HCT116 (cell line): ENCODE measurements around the gene TRAF3. TPM values are rescaled to one million over a fixed set of nuclear protein-coding genes. Genes with fewer than 3 reads are reported as not detected.

Experiments used
- ATAC-seq: fragments of 200-7000 bp; cut with Tn5 transposase; 2 replicates; pipeline ENCODE4 v1.9.1; 2020; ENCODE audit warnings: mild to moderate bottlenecking, moderate library complexity
- BruUV-seq: library from RNA; stranded (reverse); fragments of 400-500 nt; replicated peaks from 2 replicates; lab custom pipeline; 2021; lab: Mats Ljungman, UMichigan
- CTCF ChIA-PET: fragments of 300-600 bp; sonication (Branson Sonifier 250); formaldehyde crosslinking; loops from one replicate; lab custom pipeline; 2021; ENCODE audit warnings: antibody characterized with exemption; lab: Charles Lee
- POLR2A ChIA-PET: fragments of 300-600, 350-600 bp; sonication (Branson Sonifier 250); formaldehyde crosslinking; loops from one replicate; lab custom pipeline; 2021; ENCODE audit warnings: antibody characterized with exemption; lab: Charles Lee
- RAD21 ChIA-PET, 2 experiments: fragments of 300-600 bp; sonication (Branson Sonifier 250); formaldehyde crosslinking; loops; one replicate each; lab custom pipeline; 2023; ENCODE audit warnings: low total read pairs in 2 of 2; ENCODE audit not compliant: uncharacterized antibody in 2 of 2, unreplicated experiment in 2 of 2, low non-redundant PET in 1 of 2; lab: Charles Lee
- DNase-seq: peaks from one replicate; pipeline ENCODE4 v3.0.0-alpha.2; 2010; ENCODE audit warnings: low read depth, low spot score
- H2AFZ ChIP-seq: fragments of 200-600 bp; shearing (Covaris generic), sonication (generic); 2 replicates; pipeline ENCODE4 v1.6.1; 2017; ENCODE audit warnings: low read depth, mixed run types, mixed read lengths, antibody characterized with exemption, low read length; ENCODE audit not compliant: poor library complexity, severe bottlenecking
- H3K27ac ChIP-seq: 2 replicates; pipeline ENCODE4 v1.5.1; 2012; ENCODE audit warnings: low read depth, low read length
- H3K27me3 ChIP-seq: fragments of 200-600 bp; sonication (generic); 2 replicates; pipeline ENCODE4 v1.6.1; 2016; ENCODE audit warnings: mixed run types, low read length, mixed read lengths; ENCODE audit not compliant: insufficient read depth
- H3K36me3 ChIP-seq, 2 experiments: fragments of 200-500 bp in 1 of 2; fragments of 200-600 bp in 1 of 2; sonication (Bioruptor generic) in 1 of 2; sonication (generic) in 1 of 2; 2 replicates each; pipeline versions ENCODE4 v1.5.1 to v1.6.1; 2014 to 2016; ENCODE audit warnings: low read length in 2 of 2, inconsistent platforms in 1 of 2, mixed read lengths in 1 of 2, mixed run types in 1 of 2; ENCODE audit not compliant: insufficient read depth in 2 of 2, control insufficient read depth in 1 of 2
- H3K4me1 ChIP-seq, 2 experiments: fragments of 200-600 bp in 1 of 2; sonication (generic) in 1 of 2; 2 replicates each; pipeline versions ENCODE4 v1.5.1 to v1.6.1; 2012 to 2017; ENCODE audit warnings: low read length in 2 of 2, inconsistent platforms in 1 of 2, mild to moderate bottlenecking in 1 of 2, mixed read lengths in 1 of 2, mixed run types in 1 of 2, moderate library complexity in 1 of 2; ENCODE audit not compliant: insufficient read depth in 2 of 2, control insufficient read depth in 1 of 2
- H3K4me2 ChIP-seq: fragments of 200-600 bp; sonication (generic); 2 replicates; pipeline ENCODE4 v1.6.1; 2017; ENCODE audit warnings: mixed run types, low read length, mixed read lengths
- H3K4me3 ChIP-seq, 2 experiments: fragments of 200-600 bp in 1 of 2; sonication (generic) in 1 of 2; replicated peaks in 1 of 2; 2 replicates each; pipeline ENCODE4 v1.5.1; 2011 to 2016; ENCODE audit warnings: low read length in 2 of 2, control low read depth in 1 of 2, low read depth in 1 of 2, mild to moderate bottlenecking in 1 of 2, mixed read lengths in 1 of 2, mixed run types in 1 of 2
- H3K79me2 ChIP-seq: fragments of 200-600 bp; sonication (generic); 2 replicates; pipeline ENCODE4 v1.6.1; 2017; ENCODE audit warnings: mild to moderate bottlenecking, mixed run types, low read length, moderate library complexity, mixed read lengths; ENCODE audit not compliant: insufficient read depth
- H3K9ac ChIP-seq: fragments of 200-600 bp; sonication (generic); 2 replicates; pipeline ENCODE4 v1.6.1; 2016; ENCODE audit warnings: low read length, mixed read lengths
- H3K9me2 ChIP-seq: fragments of 200-600 bp; sonication (generic), shearing (Covaris generic); 2 replicates; pipeline ENCODE4 v1.6.1; 2017; ENCODE audit warnings: mixed run types, mild to moderate bottlenecking, moderate library complexity; ENCODE audit not compliant: insufficient read depth
- H3K9me3 ChIP-seq, 2 experiments: fragments of 200-500 bp in 1 of 2; fragments of 200-600 bp in 1 of 2; sonication (Bioruptor generic) in 1 of 2; sonication (generic) in 1 of 2; 2 replicates each; pipeline ENCODE4 v1.6.1; 2014 to 2017; ENCODE audit warnings: low read length in 2 of 2, mixed read lengths in 2 of 2, inconsistent platforms in 1 of 2, low read depth in 1 of 2, mild to moderate bottlenecking in 1 of 2, mixed run types in 1 of 2, moderate library complexity in 1 of 2; ENCODE audit not compliant: control insufficient read depth in 1 of 2, insufficient read depth in 1 of 2
- H4K20me1 ChIP-seq: fragments of 200-600 bp; sonication (generic), shearing (Covaris generic); 2 replicates; pipeline ENCODE4 v1.6.1; 2017; ENCODE audit warnings: mixed run types, mild to moderate bottlenecking, moderate library complexity; ENCODE audit not compliant: insufficient read depth
- CBX3 ChIP-seq: IDR thresholded peaks from 2 replicates; pipeline ENCODE4 v1.6.1; 2012; ENCODE audit warnings: low read depth
- CEBPB ChIP-seq: IDR thresholded peaks from 2 replicates; pipeline ENCODE4 v1.6.1; 2012; ENCODE audit warnings: low read depth
- EGR1 ChIP-seq: IDR thresholded peaks from 2 replicates; pipeline ENCODE4 v1.6.1; 2012; ENCODE audit warnings: low read depth
- ELF1 ChIP-seq: IDR thresholded peaks from 2 replicates; pipeline ENCODE4 v1.6.1; 2012; ENCODE audit warnings: low read depth, borderline replicate concordance
- EZH2 ChIP-seq: fragments of 200-600 bp; sonication (generic); IDR thresholded peaks from 2 replicates; pipeline ENCODE4 v1.6.1; 2017; ENCODE audit warnings: antibody characterized with exemption, mixed run types
- EZH2phosphoT487 ChIP-seq: fragments of 200-600 bp; IDR thresholded peaks from 2 replicates; pipeline ENCODE4 v1.6.1; 2018; ENCODE audit warnings: antibody characterized with exemption, borderline replicate concordance
- FOSL1 ChIP-seq: IDR thresholded peaks from 2 replicates; pipeline ENCODE4 v1.6.1; 2012; ENCODE audit warnings: low read depth
- JUND ChIP-seq: IDR thresholded peaks from 2 replicates; pipeline ENCODE4 v1.6.1; 2012
- POLR2AphosphoS5 ChIP-seq: IDR thresholded peaks from 2 replicates; pipeline ENCODE4 v1.6.1; 2011; ENCODE audit warnings: mild to moderate bottlenecking, low read depth, low read length, moderate library complexity
- RAD21 ChIP-seq: IDR thresholded peaks from 2 replicates; pipeline ENCODE4 v1.6.1; 2012; ENCODE audit warnings: low read depth, mild to moderate bottlenecking
- SIN3A ChIP-seq: IDR thresholded peaks from 2 replicates; pipeline ENCODE4 v1.6.1; 2012; ENCODE audit warnings: low read depth
- SP1 ChIP-seq: IDR thresholded peaks from 2 replicates; pipeline ENCODE4 v1.6.1; 2012; ENCODE audit warnings: low read depth
- SRF ChIP-seq: IDR thresholded peaks from 2 replicates; pipeline ENCODE4 v1.6.1; 2012; ENCODE audit warnings: low read depth
- TCF7L2 ChIP-seq: IDR thresholded peaks from 2 replicates; pipeline ENCODE4 v1.7.0; 2011; ENCODE audit warnings: borderline replicate concordance, inconsistent platforms; ENCODE audit not compliant: insufficient read depth, insufficient read length; ENCODE audit errors: extremely low read depth
- ZFX ChIP-seq: fragments of 450-650 bp; IDR thresholded peaks from 2 replicates; pipeline ENCODE4 v1.6.1; 2017
- ZNF274 ChIP-seq: fragments of 200-500 bp; sonication (Bioruptor generic); IDR thresholded peaks from 2 replicates; pipeline ENCODE4 v1.6.1; 2014; ENCODE audit warnings: mild to moderate bottlenecking, low read depth, low read length, inconsistent platforms
- intact Hi-C: fragments of 100-400 bp; cut with micrococcal nuclease; formaldehyde crosslinking; loops from 2 replicates; pipeline ENCODE4 v1.10.0; 2022
- total RNA-seq: library from RNA; stranded (reverse); gene quantifications from one replicate; pipeline ENCODE4 v1.2.1, GENCODE V29; 2021; ENCODE audit not compliant: unreplicated experiment
- TF ChIP-seq, protein P1 (sequence below): IDR thresholded peaks from 2 replicates; pipeline ENCODE4 v1.6.1; 2012
- TF ChIP-seq, protein P2 (sequence below): IDR thresholded peaks from 2 replicates; pipeline ENCODE4 v1.6.1; 2012
- TF ChIP-seq, protein P3 (sequence below): IDR thresholded peaks from 2 replicates; pipeline ENCODE4 v1.6.1; 2012; ENCODE audit warnings: low read depth

The TRAF3 gene
- total RNA-seq, 1 experiment from 2014 or later = 32.1 TPM

DNA sequence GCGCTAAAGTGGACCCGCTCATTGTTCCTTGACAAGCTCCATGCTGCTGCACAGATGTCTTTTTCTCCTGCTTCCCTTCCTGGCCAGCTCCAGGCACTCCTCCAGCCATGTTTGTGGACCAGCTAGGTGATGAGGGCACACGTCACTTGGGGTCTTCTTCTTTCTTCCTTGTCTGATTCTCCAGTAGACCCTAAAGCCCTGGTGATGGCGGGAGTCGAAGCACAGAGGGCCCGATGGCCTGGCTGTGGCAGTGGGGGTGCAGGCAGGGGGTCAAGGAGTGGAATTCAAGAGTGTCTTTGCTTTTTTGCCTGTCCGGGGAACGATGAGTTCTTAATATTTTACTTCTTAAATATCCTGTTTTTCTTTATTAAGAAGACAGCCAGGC is 122.3 kb downstream of the TRAF3 start:
- intact Hi-C loops = no loop called here
- Histone ChIP-seq H3K4me3 (no peak overlapping the region), H3K9me3 (no peaks in the 10 kb centered on the region), H3K9ac (no peak overlapping the region), H4K20me1 (no peaks in the 10 kb centered on the region), H3K27ac (no peak overlapping the region), H3K4me2 (no peak overlapping the region), H3K27me3 (no peaks in the 10 kb centered on the region)
- BruUV-seq = no TSS peak
- ChIA-PET RAD21 (no interaction called here), CTCF (no interaction called here)
- TF ChIP-seq SRF = no peak
- no peak for TF ChIP-seq RAD21
- no peak for TF ChIP-seq JUND
- TF ChIP-seq TCF7L2 = no peak
- TF ChIP-seq ELF1 = no peak
- TF ChIP-seq EGR1 = no peak
- no peak for TF ChIP-seq SP1
- no peak for TF ChIP-seq CBX3
- no peak for TF ChIP-seq CEBPB
- TF ChIP-seq POLR2AphosphoS5 = no peak
- TF ChIP-seq, protein P1, sequence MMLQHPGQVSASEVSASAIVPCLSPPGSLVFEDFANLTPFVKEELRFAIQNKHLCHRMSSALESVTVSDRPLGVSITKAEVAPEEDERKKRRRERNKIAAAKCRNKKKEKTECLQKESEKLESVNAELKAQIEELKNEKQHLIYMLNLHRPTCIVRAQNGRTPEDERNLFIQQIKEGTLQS = no peak
- no peak for TF ChIP-seq EZH2phosphoT487
- TF ChIP-seq ZFX = no peak
- no peak for TF ChIP-seq FOSL1
- TF ChIP-seq SIN3A = no peak
- TF ChIP-seq EZH2 = no peak
- TF ChIP-seq ZNF274 = no peak
- TF ChIP-seq, protein P2, sequence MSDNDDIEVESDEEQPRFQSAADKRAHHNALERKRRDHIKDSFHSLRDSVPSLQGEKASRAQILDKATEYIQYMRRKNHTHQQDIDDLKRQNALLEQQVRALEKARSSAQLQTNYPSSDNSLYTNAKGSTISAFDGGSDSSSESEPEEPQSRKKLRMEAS = no peak
- TF ChIP-seq, protein P3, sequence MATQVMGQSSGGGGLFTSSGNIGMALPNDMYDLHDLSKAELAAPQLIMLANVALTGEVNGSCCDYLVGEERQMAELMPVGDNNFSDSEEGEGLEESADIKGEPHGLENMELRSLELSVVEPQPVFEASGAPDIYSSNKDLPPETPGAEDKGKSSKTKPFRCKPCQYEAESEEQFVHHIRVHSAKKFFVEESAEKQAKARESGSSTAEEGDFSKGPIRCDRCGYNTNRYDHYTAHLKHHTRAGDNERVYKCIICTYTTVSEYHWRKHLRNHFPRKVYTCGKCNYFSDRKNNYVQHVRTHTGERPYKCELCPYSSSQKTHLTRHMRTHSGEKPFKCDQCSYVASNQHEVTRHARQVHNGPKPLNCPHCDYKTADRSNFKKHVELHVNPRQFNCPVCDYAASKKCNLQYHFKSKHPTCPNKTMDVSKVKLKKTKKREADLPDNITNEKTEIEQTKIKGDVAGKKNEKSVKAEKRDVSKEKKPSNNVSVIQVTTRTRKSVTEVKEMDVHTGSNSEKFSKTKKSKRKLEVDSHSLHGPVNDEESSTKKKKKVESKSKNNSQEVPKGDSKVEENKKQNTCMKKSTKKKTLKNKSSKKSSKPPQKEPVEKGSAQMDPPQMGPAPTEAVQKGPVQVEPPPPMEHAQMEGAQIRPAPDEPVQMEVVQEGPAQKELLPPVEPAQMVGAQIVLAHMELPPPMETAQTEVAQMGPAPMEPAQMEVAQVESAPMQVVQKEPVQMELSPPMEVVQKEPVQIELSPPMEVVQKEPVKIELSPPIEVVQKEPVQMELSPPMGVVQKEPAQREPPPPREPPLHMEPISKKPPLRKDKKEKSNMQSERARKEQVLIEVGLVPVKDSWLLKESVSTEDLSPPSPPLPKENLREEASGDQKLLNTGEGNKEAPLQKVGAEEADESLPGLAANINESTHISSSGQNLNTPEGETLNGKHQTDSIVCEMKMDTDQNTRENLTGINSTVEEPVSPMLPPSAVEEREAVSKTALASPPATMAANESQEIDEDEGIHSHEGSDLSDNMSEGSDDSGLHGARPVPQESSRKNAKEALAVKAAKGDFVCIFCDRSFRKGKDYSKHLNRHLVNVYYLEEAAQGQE = no peak
- TF ChIP-seq, all 23 proteins: peak for 0
- POLR2A ChIA-PET = no interaction called here
- Histone ChIP-seq H3K9me2 (no peaks in the 10 kb centered on the region), H3K4me1 (no peaks in the 10 kb centered on the region), H3K79me2 (no peaks in the 10 kb centered on the region), H2AFZ (no peak overlapping the region), H3K36me3 (peaks cover 0 to 17% of the 10 kb centered on the region in 2 experiments; a peak in 1 of 4 replicates)
- no peak for DNase-seq
- no peak for ATAC-seq
